Measurements from ENCODE around the gene CARMIL1.
"Not testable (repeated sequence)": the region's sequence is repeated elsewhere in the genome, so short reads cannot be mapped to it uniquely, and the experiment has no call there.

The CARMIL1 gene

GRCh38 chr6:25370178-25371036 lies 91.2 kb downstream of the CARMIL1 start:
- DNase-seq: no peak

GRCh38 chr6:25371037-25371347 lies 91.8 kb downstream of the CARMIL1 start:
- no peak for DNase-seq

GRCh38 chr6:25375125-25375524 lies 96.0 kb downstream of the CARMIL1 start:
- no peak for DNase-seq

- no peak for DNase-seq
Measured at GRCh38 chr6:25377664-25378063, 98.5 kb downstream of the CARMIL1 start.

GRCh38 chr6:25381077-25381476 lies 101.9 kb downstream of the CARMIL1 start:
- no peak for DNase-seq

- DNase-seq: not testable (repeated sequence)
Measured at GRCh38 chr6:25382476-25382875, 103.3 kb downstream of the CARMIL1 start.

- no peak for DNase-seq
Measured at GRCh38 chr6:25384234-25384633, 105.1 kb downstream of the CARMIL1 start.

- DNase-seq: no peak
Measured at GRCh38 chr6:25384967-25385366, 105.8 kb downstream of the CARMIL1 start.

GRCh38 chr6:25387483-25387882 lies 108.3 kb downstream of the CARMIL1 start:
- no peak for DNase-seq

- no peak for DNase-seq
Measured at GRCh38 chr6:25387911-25388310, 108.7 kb downstream of the CARMIL1 start.

- no peak for DNase-seq
Measured at GRCh38 chr6:25388776-25389175, 109.6 kb downstream of the CARMIL1 start.

- DNase-seq: no peak
Measured at GRCh38 chr6:25389471-25389870, 110.3 kb downstream of the CARMIL1 start.

- no peak for DNase-seq
Measured at GRCh38 chr6:25392372-25392771, 113.2 kb downstream of the CARMIL1 start.

- DNase-seq: peak in 1 of 4 experiments; percentile 8
Measured at GRCh38 chr6:25395731-25396130, 116.6 kb downstream of the CARMIL1 start.

GRCh38 chr6:25397406-25397805 lies 118.2 kb downstream of the CARMIL1 start:
- no peak for DNase-seq

GRCh38 chr6:25399885-25400284 lies 120.7 kb downstream of the CARMIL1 start:
- no peak for DNase-seq

GRCh38 chr6:25401711-25402110 lies 122.5 kb downstream of the CARMIL1 start:
- DNase-seq: no peak

- DNase-seq: no peak
Measured at GRCh38 chr6:25402125-25402524, 123.0 kb downstream of the CARMIL1 start.

- DNase-seq: no peak
Measured at GRCh38 chr6:25403150-25403549, 124.0 kb downstream of the CARMIL1 start.

GRCh38 chr6:25404091-25404490 lies 124.9 kb downstream of the CARMIL1 start:
- DNase-seq: peak; percentile 26 to 65 (median 53)

GRCh38 chr6:25404693-25405169 lies 125.6 kb downstream of the CARMIL1 start:
- peak; percentile 42 to 67 (median 55) for DNase-seq

- DNase-seq: peak; percentile 39 to 78 (median 60)
Measured at GRCh38 chr6:25405442-25405841, 126.3 kb downstream of the CARMIL1 start.

- no peak for DNase-seq
Measured at GRCh38 chr6:25407431-25407830, 128.3 kb downstream of the CARMIL1 start.

GRCh38 chr6:25410102-25410501 lies 130.9 kb downstream of the CARMIL1 start:
- DNase-seq: no peak
